ENCODE data around the gene PRSS33.

The PRSS33 gene

GRCh38 chr16:2787406-2787805, at the start of gene PRSS33:
Gene PRSS33, minus strand, starts transcription at chr16:2787560. Its CDS starts 1,013 bp downstream, at chr16:2786547.
- DNase-seq (ENCODE audit: low read depth), result no peak

- DNase-seq (ENCODE audit: low read depth), result no peak
These were observed 49.5 kb upstream of the PRSS33 start for GRCh38 chr16:2836646-2837508.

- no peak for DNase-seq (ENCODE audit: low read depth)
These were observed 48.5 kb upstream of the PRSS33 start for GRCh38 chr16:2835638-2836493.

GRCh38 chr16:2834968-2835367, 47.6 kb upstream of the PRSS33 start:
- no peak for DNase-seq (ENCODE audit: low read depth)

GRCh38 chr16:2833776-2834175, 46.4 kb upstream of the PRSS33 start:
- DNase-seq (ENCODE audit: low read depth), result no peak

GRCh38 chr16:2831203-2831602, 43.8 kb upstream of the PRSS33 start:
- DNase-seq (ENCODE audit: low read depth), result no peak

- no peak for DNase-seq (ENCODE audit: low read depth)
These were observed 43.0 kb upstream of the PRSS33 start for GRCh38 chr16:2830355-2830695.

- no peak for DNase-seq (ENCODE audit: low read depth)
These were observed 42.4 kb upstream of the PRSS33 start, which contains the start of gene ZG16B for GRCh38 chr16:2829501-2830354. Gene ZG16B, plus strand, starts transcription at chr16:2830303. Its CDS starts 139 bp downstream, at chr16:2830442.

GRCh38 chr16:2828876-2829430, 41.6 kb upstream of the PRSS33 start:
- no peak for DNase-seq (ENCODE audit: low read depth)

GRCh38 chr16:2828521-2828840, 41.1 kb upstream of the PRSS33 start:
- no peak for DNase-seq (ENCODE audit: low read depth)

GRCh38 chr16:2827831-2828520, 40.6 kb upstream of the PRSS33 start:
- DNase-seq (ENCODE audit: low read depth), result no peak

- no peak for DNase-seq (ENCODE audit: low read depth)
These were observed 40.0 kb upstream of the PRSS33 start for GRCh38 chr16:2827374-2827791.

GRCh38 chr16:2826591-2827373, 39.4 kb upstream of the PRSS33 start:
- DNase-seq (ENCODE audit: low read depth), result no peak

- DNase-seq (ENCODE audit: low read depth), result no peak
These were observed 38.5 kb upstream of the PRSS33 start for GRCh38 chr16:2825906-2826305.

- no peak for DNase-seq (ENCODE audit: low read depth)
These were observed 37.8 kb upstream of the PRSS33 start for GRCh38 chr16:2825049-2825742.

- DNase-seq (ENCODE audit: low read depth), result no peak
These were observed 37.3 kb upstream of the PRSS33 start for GRCh38 chr16:2824626-2825025.

GRCh38 chr16:2822496-2822895, 35.1 kb upstream of the PRSS33 start:
- no peak for DNase-seq (ENCODE audit: low read depth)

- no peak for DNase-seq (ENCODE audit: low read depth)
These were observed 34.8 kb upstream of the PRSS33 start for GRCh38 chr16:2822158-2822495.

- no peak for DNase-seq (ENCODE audit: low read depth)
These were observed 34.3 kb upstream of the PRSS33 start for GRCh38 chr16:2821487-2822157.

Data from activated T-helper 9 cell treated with anti-CD3 and anti-CD28 coated beads, Interleukin-2, amount 50 U/mL, for 16 hours (primary cell).